ENCODE results near the gene CLEC7A.

The CLEC7A gene

DNA sequence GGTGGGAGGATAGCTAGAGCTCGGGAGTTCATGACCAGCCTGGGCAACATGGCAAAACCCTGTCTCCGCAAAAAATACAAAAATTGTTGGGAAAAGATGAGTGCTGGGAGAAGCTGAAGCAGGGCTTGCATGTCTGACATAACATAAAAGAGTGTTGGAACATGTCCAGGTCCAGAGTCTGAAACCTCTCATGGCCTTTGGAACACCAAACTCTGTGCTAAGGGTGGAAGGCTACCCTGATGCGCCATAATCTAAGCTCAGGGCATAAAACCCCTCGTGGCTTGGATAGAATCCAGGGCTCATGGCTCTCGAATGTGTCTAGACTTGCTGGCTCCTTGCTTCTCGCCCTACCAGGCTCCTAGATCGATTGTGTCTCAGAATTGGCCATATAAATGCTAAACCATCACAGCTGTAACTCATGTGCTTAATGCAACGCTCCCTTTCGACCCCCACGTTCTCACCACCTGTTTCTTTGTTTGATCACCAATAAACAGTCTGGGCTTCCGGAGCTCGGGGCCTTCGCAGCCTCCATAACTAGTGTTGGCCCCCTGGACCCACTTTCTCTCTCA, 6.7 kb upstream of the CLEC7A start:
- DNase-seq: peak; percentile 11

GRCh38 chr12:10135126-10135525, 5.1 kb upstream of the CLEC7A start:
- DNase-seq: no peak

DNA sequence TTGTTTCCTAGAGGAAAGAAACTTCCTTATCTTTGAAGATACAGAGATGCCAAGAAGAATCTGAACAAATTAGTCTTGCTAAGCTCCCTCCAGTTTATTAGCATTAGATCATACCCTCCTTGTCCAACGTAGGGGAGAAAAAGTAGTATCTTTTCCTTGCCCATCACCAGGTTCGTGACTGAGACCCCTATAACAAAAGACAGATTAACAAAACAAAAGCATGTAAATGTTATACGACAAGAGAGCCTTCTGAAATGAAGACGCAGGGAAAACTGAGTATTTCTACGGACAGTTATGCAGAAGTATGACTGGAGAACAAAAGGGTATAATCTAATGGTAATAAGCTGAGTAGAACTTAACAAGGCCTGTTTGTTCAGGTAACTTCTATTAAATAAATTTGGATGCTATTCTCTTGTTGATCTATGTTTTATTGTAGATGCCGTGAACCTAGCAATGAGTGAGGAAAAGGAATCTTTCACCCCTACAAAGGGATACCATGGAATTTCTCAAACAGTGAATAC, 2.9 kb upstream of the CLEC7A start:
- no peak for DNase-seq

GRCh38 chr12:10131111-10131690, 1.2 kb upstream of the CLEC7A start:
- no peak for DNase-seq

DNA sequence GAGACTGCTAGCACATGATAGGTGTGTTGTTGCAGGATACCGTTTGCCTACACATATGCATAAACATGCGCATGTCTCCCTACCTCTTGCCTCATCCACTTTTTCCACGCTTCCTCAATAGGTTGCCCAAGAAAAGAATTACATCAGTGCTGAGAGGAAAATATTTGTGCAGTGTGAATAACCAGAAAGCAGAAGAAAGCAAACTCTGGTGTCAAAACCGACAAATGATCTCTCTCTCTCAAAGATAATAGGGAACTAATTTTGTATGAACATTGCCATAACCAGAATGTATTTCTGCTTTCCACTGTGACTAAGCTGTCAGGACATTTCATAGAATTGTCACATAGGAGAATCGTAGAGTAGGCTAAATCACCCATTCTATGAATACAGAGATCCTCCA, 1.3 kb downstream of the CLEC7A start:
- no peak for DNase-seq

DNA sequence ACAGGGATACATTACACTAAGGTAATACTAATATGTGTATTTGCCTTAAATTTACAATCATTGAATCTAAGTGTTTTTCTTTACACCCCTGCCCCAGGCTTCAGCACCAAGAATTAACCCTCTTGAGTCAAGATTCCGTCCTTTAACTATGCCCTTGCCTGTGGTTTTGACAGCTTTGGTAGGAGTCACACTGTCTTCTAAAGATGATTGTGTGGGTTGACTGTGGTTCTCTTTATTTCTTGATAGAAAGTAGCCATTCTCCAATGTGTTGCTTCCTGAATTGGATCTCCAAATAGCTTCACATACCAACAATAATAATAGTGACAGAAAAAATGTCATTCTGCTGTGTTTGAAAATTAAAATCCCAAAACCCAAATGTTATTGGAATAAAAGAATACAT, 3.6 kb downstream of the CLEC7A start:
- no peak for DNase-seq

DNA sequence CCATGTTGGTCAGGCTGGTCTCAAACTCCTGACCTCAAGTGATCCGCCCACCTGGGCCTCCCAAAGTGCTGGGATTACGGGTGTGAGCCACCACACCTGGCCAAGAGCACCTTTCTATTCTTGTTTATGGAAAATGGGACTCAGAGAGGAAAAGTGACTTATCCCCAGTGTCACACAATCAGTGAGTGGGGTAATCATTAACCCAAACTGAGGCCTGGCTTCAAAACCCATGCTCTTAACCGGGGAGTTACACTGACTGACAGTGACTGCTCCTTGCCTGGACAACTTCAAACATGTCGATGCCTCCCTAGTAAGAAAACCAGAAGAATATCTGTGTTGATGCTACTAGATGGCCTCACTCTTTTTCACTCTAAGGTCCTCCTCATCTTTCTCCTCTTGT, 7.3 kb downstream of the CLEC7A start:
- no peak for DNase-seq

- no peak for DNase-seq
Measured at GRCh38 chr12:10121278-10121677, 8.7 kb downstream of the CLEC7A start.

DNA sequence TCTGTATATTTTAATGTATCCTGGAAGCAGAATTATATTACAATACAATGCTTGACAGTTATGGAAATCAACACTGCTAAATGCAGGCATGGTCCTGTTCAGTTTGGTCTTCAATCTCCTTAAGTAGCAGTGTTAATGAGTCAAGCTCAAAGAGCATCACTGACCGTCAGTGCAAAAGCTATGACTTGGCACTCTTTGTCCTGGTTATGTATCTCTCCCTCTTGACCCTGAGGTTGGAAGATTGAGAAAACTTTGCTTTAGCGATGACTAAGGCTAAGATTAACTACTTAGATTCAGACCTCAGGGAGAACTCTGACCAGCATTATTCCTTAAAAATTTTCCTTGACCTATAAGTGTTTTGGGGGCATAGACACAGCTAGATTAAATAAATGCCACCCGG, 10.9 kb downstream of the CLEC7A start:
- DNase-seq: no peak

DNA sequence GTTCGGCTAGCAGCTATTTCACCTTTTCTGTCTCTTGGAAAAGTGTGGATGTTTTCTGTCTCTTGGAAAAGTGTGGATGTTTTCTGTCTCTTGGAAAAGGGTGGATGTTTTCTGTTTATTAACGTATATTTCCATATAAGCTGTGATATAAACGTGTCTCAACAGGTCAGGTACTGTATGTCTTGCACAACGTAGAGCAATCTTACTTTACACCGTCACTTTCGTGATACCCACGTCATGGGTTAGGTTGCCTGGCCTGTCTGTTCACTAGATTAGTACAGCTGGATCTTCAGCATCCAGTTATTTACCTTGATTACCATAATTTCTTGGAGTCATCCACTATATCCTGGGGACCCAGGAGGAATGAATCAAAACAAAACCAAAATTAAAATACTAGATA, 14.1 kb downstream of the CLEC7A start:
- no peak for DNase-seq

DNA sequence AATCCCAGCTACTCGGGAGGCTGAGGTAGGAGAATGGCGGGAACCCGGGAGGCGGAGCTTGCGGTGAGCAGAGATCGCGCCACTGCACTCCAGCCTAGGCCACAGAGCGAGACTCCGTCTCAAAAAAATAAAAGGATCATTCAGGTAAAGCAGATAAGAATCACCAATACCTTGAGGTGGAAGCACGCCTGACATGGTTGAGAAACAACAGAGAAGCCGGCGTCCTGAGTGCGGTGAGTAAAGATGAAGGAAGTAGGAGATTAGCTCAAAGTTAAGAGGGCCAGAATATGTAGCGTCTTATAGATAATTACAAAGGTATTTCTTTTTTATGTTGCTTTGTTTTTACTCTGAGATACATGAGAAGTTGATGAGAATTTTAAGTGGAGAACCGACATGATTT, 14.7 kb downstream of the CLEC7A start:
- no peak for DNase-seq

GRCh38 chr12:10113920-10114319, 16.1 kb downstream of the CLEC7A start:
- DNase-seq: no peak

DNA sequence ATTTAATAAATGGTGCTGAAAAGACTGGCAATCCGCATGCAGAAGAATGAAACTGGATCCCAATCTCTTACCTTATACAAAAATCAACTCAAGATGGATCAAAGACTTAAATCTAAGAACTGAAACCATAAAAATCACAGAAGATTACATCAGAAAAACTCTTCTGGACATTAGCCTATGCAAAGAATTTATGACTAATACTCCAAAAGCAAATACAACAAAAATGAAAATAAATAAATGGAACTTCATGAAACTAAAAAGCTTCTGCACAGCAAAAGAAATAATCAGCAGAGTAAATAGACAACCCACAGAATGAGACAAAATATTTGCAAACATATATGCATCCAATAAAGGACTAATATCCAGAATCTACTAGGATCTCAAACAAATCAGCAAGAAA, 16.9 kb downstream of the CLEC7A start:
- no peak for DNase-seq

DNA sequence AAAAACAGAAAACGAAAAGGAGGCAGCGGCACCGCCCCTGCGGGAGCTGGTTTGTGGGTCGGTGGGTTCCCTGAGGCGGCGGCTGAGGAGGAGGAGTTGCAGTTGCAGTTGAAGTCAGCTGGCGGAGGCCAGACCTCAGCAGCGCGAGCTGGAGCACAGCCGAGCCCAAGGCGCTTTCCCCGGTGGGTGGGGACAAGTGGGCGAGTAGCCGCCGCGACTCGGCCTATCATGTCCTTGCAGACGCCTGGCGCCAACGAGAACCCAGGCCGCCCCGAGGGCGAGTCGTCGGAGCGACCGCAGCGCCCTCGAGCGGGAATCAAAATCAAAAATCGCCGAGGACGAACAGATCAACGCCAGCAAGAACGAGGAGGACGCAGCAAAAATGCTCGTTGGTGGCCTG, 18.5 kb downstream of the CLEC7A start:
- DNase-seq: no peak

GRCh38 chr12:10110256-10110844, 19.6 kb downstream of the CLEC7A start:
- DNase-seq: no peak

DNA sequence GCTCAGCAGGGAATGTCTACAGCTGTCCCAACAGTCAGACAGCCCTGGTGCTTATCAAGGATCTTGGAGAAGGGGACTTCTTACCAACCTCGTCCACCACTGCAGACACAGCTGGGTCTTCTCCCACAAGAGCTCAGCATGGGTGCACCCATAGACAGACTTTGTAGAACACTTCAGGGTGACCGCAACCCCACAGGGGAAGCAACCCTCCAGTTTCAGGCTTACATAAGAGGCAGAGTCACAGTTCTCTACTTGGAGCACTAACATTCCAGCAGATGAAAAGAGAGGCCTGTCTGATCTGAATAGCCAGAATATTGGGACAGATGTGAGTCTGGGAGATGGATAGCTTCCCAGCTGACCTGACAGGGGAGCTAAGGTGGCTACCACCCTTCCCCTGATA, 27.7 kb downstream of the CLEC7A start:
- no peak for DNase-seq

DNA sequence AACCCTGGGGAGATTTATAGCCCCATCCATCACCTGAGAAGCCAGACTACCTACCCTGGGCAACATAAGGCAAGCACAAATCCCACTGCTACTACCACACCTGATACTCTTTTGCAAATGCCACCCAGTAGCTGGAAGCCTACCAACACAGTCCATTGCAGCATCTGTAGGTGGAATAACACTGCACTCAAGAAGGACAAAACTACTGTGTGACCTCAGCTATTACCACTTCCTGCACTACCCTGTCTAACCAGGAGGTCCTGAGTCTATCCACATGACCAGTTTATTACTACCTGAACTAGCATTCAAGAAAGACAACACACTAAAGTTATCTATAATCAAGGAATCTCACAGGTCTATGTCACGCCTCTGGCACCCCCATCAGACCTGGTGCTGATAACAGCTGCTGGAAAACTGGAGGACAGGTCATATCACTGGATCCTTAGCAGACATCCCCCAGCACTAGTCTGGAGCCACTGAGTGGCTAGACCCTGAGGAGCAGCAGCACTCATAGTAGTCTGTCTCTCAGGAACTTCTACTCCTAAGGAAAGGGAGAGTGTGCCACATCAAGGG, 28.3 kb downstream of the CLEC7A start:
- no peak for DNase-seq

GRCh38 chr12:10101042-10101579, 28.9 kb downstream of the CLEC7A start:
- no peak for DNase-seq

GRCh38 chr12:10098791-10099190, 31.2 kb downstream of the CLEC7A start, which contains the start of gene CLEC1A:
Gene CLEC1A (minus strand): TSS chr12:10098985. CDS start chr12:10098922, 63 bp downstream.
- no peak for DNase-seq

DNA sequence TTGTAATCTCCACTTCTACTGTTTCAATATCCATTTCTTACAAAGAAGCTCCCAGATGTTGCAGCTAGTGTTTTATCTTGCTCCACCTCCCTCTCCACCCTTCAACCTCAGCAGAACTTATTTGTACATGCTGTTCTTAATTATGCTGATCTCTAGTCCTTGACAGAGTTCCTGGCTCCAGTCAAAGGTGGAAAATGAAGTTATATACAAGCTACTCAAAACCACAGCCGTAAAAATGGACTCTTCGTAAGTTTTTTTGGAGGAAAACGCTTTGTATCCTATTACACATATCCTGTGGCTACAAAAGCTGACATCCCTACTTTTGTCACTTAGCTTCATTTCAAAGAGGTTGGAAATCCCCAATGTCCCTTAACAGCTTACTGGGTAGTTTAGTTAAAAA, 32.5 kb downstream of the CLEC7A start:
- no peak for DNase-seq

- DNase-seq: no peak
Measured at GRCh38 chr12:10095971-10096370, 34.0 kb downstream of the CLEC7A start.

GRCh38 chr12:10094646-10095395, 35.2 kb downstream of the CLEC7A start:
- DNase-seq: no peak
